MM.1S (cell line): ENCODE data around the gene DUOXA2.
A peak's percentile ranks its signal among the peaks of the same experiment; 100 is the strongest.

Experiments used
- DNase-seq: peaks from one replicate; pipeline ENCODE4 v3.0.0-alpha.2; 2015
- H2AFZ ChIP-seq: fragments of 300-600 bp; sonication (generic); 2 replicates; pipeline ENCODE4 v1.6.0; 2016; ENCODE audit warnings: antibody characterized with exemption, low read length
- H3F3A ChIP-seq: fragments of 300-600 bp; sonication (generic); 2 replicates; pipeline ENCODE4 v1.6.1; 2016; ENCODE audit warnings: mild to moderate bottlenecking, antibody characterized with exemption, low read length, moderate library complexity, mixed read lengths; ENCODE audit not compliant: insufficient read depth
- H3K27ac ChIP-seq: fragments of 300-600 bp; sonication (generic); 2 replicates; pipeline ENCODE4 v1.5.1; 2016; ENCODE audit warnings: mild to moderate bottlenecking, low read length
- H3K27me3 ChIP-seq: fragments of 300-600 bp; sonication (generic); replicated peaks from 2 replicates; pipeline ENCODE4 v1.6.0; 2016; ENCODE audit warnings: low read length; ENCODE audit not compliant: insufficient read depth
- H3K36me3 ChIP-seq: fragments of 300-600 bp; sonication (generic); replicated peaks from 2 replicates; pipeline ENCODE4 v1.6.1; 2016; ENCODE audit warnings: mild to moderate bottlenecking, low read length, mixed read lengths; ENCODE audit not compliant: insufficient read depth
- H3K4me1 ChIP-seq: fragments of 300-600 bp; sonication (generic); 2 replicates; pipeline ENCODE4 v1.6.1; 2016; ENCODE audit warnings: low read length, mixed read lengths
- H3K4me2 ChIP-seq: fragments of 300-600 bp; sonication (generic); 2 replicates; pipeline ENCODE4 v1.6.0; 2016; ENCODE audit warnings: low read depth, low read length
- H3K4me3 ChIP-seq: fragments of 300-600 bp; sonication (generic); 2 replicates; pipeline ENCODE4 v1.5.1; 2016; ENCODE audit warnings: low read length, mixed read lengths
- H3K79me2 ChIP-seq: fragments of 300-600 bp; sonication (generic); 2 replicates; pipeline ENCODE4 v1.6.1; 2016; ENCODE audit warnings: mixed run types, low read length, mixed read lengths
- H3K9ac ChIP-seq: fragments of 300-600 bp; sonication (generic); 2 replicates; pipeline ENCODE4 v1.6.1; 2016; ENCODE audit warnings: low read length, mixed read lengths
- H3K9me2 ChIP-seq: fragments of 300-600 bp; sonication (generic); replicated peaks from 2 replicates; pipeline ENCODE4 v1.6.1; 2016; ENCODE audit warnings: mild to moderate bottlenecking, low read length, mixed read lengths; ENCODE audit not compliant: insufficient read depth
- H3K9me3 ChIP-seq: fragments of 300-600 bp; sonication (generic); replicated peaks from 2 replicates; pipeline ENCODE4 v1.6.1; 2016; ENCODE audit warnings: mild to moderate bottlenecking, low read length, mixed read lengths; ENCODE audit not compliant: insufficient read depth
- H4K20me1 ChIP-seq: fragments of 300-600 bp; sonication (generic); 2 replicates; pipeline ENCODE4 v1.6.1; 2016; ENCODE audit warnings: mild to moderate bottlenecking, low read length, moderate library complexity, mixed read lengths; ENCODE audit not compliant: insufficient read depth
- EZH2 ChIP-seq: fragments of 300-600 bp; sonication (generic); optimal IDR thresholded peaks from 2 replicates; pipeline ENCODE3; 2017; ENCODE audit warnings: low read depth, mild to moderate bottlenecking, antibody characterized with exemption, low read length, mixed read lengths
- EZH2phosphoT487 ChIP-seq: fragments of 300-600 bp; sonication (generic); IDR thresholded peaks from 2 replicates; pipeline ENCODE4 v1.6.1; 2018; ENCODE audit warnings: antibody characterized with exemption, low read length
- TF ChIP-seq, protein P1 (sequence below): fragments of 300-600 bp; sonication (generic); IDR thresholded peaks from 2 replicates; pipeline ENCODE4 v1.5.1; 2016; ENCODE audit warnings: antibody characterized with exemption, low read length, mixed read lengths

DUOXA2 gene

GRCh38 chr15:45116006-45116481, 1.9 kb downstream of the DUOXA2 start:
- Histone ChIP-seq H2AFZ (no peak overlapping the region), H3K79me2 (no peaks in the 10 kb centered on the region), H3K27me3 (peaks cover 61% of the 10 kb centered on the region), H4K20me1 (no peaks in the 10 kb centered on the region), H3K9me2 (no peaks in the 10 kb centered on the region), H3K9me3 (no peaks in the 10 kb centered on the region), H3K9ac (no peak overlapping the region), H3K36me3 (no peaks in the 10 kb centered on the region), H3K4me1 (no peaks in the 10 kb centered on the region), H3K27ac (no peak overlapping the region), H3K4me3 (no peak overlapping the region), H3K4me2 (no peak overlapping the region), H3F3A (no peaks in the 10 kb centered on the region)
- no peak for DNase-seq
- TF ChIP-seq, protein P1, sequence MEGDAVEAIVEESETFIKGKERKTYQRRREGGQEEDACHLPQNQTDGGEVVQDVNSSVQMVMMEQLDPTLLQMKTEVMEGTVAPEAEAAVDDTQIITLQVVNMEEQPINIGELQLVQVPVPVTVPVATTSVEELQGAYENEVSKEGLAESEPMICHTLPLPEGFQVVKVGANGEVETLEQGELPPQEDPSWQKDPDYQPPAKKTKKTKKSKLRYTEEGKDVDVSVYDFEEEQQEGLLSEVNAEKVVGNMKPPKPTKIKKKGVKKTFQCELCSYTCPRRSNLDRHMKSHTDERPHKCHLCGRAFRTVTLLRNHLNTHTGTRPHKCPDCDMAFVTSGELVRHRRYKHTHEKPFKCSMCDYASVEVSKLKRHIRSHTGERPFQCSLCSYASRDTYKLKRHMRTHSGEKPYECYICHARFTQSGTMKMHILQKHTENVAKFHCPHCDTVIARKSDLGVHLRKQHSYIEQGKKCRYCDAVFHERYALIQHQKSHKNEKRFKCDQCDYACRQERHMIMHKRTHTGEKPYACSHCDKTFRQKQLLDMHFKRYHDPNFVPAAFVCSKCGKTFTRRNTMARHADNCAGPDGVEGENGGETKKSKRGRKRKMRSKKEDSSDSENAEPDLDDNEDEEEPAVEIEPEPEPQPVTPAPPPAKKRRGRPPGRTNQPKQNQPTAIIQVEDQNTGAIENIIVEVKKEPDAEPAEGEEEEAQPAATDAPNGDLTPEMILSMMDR: no peak
- no peak for TF ChIP-seq EZH2
- no peak for TF ChIP-seq EZH2phosphoT487

- no peaks in the 10 kb centered on the region for H3K79me2 ChIP-seq
- DNase-seq: no peak
- no peak overlapping the region for H3K4me3 ChIP-seq
- no peak overlapping the region for H3K4me2 ChIP-seq
- no peaks in the 10 kb centered on the region for H4K20me1 ChIP-seq
- H3K9ac ChIP-seq: no peak overlapping the region
- H3K9me2 ChIP-seq: no peaks in the 10 kb centered on the region
- no peaks in the 10 kb centered on the region for H3K9me3 ChIP-seq
- H3F3A ChIP-seq: no peaks in the 10 kb centered on the region
- no peaks in the 10 kb centered on the region for H3K36me3 ChIP-seq
- TF ChIP-seq EZH2phosphoT487 (no peak), EZH2 (no peak)
- TF ChIP-seq, protein P1: no peak
- H3K27ac ChIP-seq: no peak overlapping the region
- H3K4me1 ChIP-seq: no peaks in the 10 kb centered on the region
- H3K27me3 ChIP-seq: peaks cover 60% of the 10 kb centered on the region
- H2AFZ ChIP-seq: no peak overlapping the region
Observed at GRCh38 chr15:45116482-45117307, 2.6 kb downstream of the DUOXA2 start.

GRCh38 chr15:45117308-45118130, 3.4 kb downstream of the DUOXA2 start:
- TF ChIP-seq, protein P1: no peak
- TF ChIP-seq EZH2 (no peak), EZH2phosphoT487 (no peak)
- H3K4me2 ChIP-seq: peak overlapping the region; percentile 45; the same call in 1 of the 2 replicates
- peak overlapping the region; percentile 33 for H2AFZ ChIP-seq

More at GRCh38 chr15:45117308-45118130, 3.4 kb downstream of the DUOXA2 start:
- H3K36me3 ChIP-seq: no peaks in the 10 kb centered on the region
- H3K79me2 ChIP-seq: no peaks in the 10 kb centered on the region
- H3K27ac ChIP-seq: no peak overlapping the region
- peaks cover 52% of the 10 kb centered on the region for H3K27me3 ChIP-seq
- DNase-seq: no peak
- H4K20me1 ChIP-seq: no peaks in the 10 kb centered on the region
- H3K4me3 ChIP-seq: 0 out of 2 replicates have a peak overlapping the region, but pooled peaks have one; percentile 8
- no peaks in the 10 kb centered on the region for H3K4me1 ChIP-seq
- no peaks in the 10 kb centered on the region for H3K9me2 ChIP-seq
- H3K9ac ChIP-seq: no peak overlapping the region
- no peaks in the 10 kb centered on the region for H3F3A ChIP-seq
- no peaks in the 10 kb centered on the region for H3K9me3 ChIP-seq
